OCI-LY1 (cell line): ENCODE measurements around the gene PIANP.
A peak's percentile ranks its signal among the peaks of the same experiment; 100 is the strongest.

Experiments
- H2AFZ ChIP-seq: fragments of 200-600 bp; sonication (generic), shearing (Covaris generic); 2 replicates; pipeline ENCODE4 v1.6.0; 2014; ENCODE audit warnings: antibody characterized with exemption, mild to moderate bottlenecking, low read length
- H3F3A ChIP-seq: fragments of 200-600 bp; sonication (generic), shearing (Covaris generic); 2 replicates; pipeline ENCODE4 v1.6.0; 2014; ENCODE audit warnings: mild to moderate bottlenecking, antibody characterized with exemption, low read length, moderate library complexity; ENCODE audit not compliant: insufficient read depth
- H3K27ac ChIP-seq: fragments of 200-600 bp; sonication (generic); 2 replicates; pipeline ENCODE4 v1.5.1; 2014; ENCODE audit warnings: low read length, mixed run types, mild to moderate bottlenecking, low read depth; ENCODE audit not compliant: poor library complexity, severe bottlenecking
- H3K27me3 ChIP-seq: fragments of 200-600 bp; sonication (generic); 2 replicates; pipeline ENCODE4 v1.6.0; 2014; ENCODE audit warnings: antibody characterized with exemption, mild to moderate bottlenecking, low read length, moderate library complexity; ENCODE audit not compliant: insufficient read depth
- H3K36me3 ChIP-seq: fragments of 200-600 bp; sonication (generic); 2 replicates; pipeline ENCODE4 v1.6.1; 2014; ENCODE audit warnings: mild to moderate bottlenecking, antibody characterized with exemption, low read length, moderate library complexity, mixed read lengths; ENCODE audit not compliant: insufficient read depth
- H3K4me1 ChIP-seq: fragments of 200-600 bp; sonication (generic); 2 replicates; pipeline ENCODE4 v1.5.1; 2014; ENCODE audit warnings: mild to moderate bottlenecking, low read length, moderate library complexity; ENCODE audit not compliant: insufficient read depth, severe bottlenecking
- H3K4me2 ChIP-seq: fragments of 200-600 bp; sonication (generic), shearing (Covaris generic); 2 replicates; pipeline ENCODE4 v1.6.1; 2014; ENCODE audit warnings: low read length
- H3K4me3 ChIP-seq: fragments of 200-600 bp; sonication (generic); 2 replicates; pipeline ENCODE4 v1.5.1; 2014; ENCODE audit warnings: low read length, low read depth, mild to moderate bottlenecking, mixed read lengths; ENCODE audit not compliant: poor library complexity, severe bottlenecking
- H3K79me2 ChIP-seq: fragments of 200-600 bp; shearing (Covaris generic); 2 replicates; pipeline ENCODE4 v1.6.1; 2016; ENCODE audit warnings: mixed run types, low read length, mixed read lengths; ENCODE audit not compliant: insufficient read depth
- H3K9ac ChIP-seq: fragments of 200-600 bp; sonication (generic), shearing (Covaris generic); 2 replicates; pipeline ENCODE4 v1.6.1; 2014; ENCODE audit warnings: mild to moderate bottlenecking, low read length, mixed read lengths
- H3K9me2 ChIP-seq: fragments of 200-600 bp; sonication (generic), shearing (Covaris generic); 2 replicates; pipeline ENCODE4 v1.6.1; 2014; ENCODE audit warnings: low read depth, mild to moderate bottlenecking, low read length, mixed read lengths
- H3K9me3 ChIP-seq: fragments of 200-600 bp; shearing (Covaris generic); 2 replicates; pipeline ENCODE4 v1.6.1; 2014; ENCODE audit warnings: low read length, mixed read lengths
- H4K20me1 ChIP-seq: fragments of 200-600 bp; sonication (generic), shearing (Covaris generic); 2 replicates; pipeline ENCODE4 v1.6.0; 2016; ENCODE audit warnings: mild to moderate bottlenecking, low read length; ENCODE audit not compliant: insufficient read depth
- EZH2 ChIP-seq: fragments of 200-600 bp; sonication (generic), shearing (Covaris generic); IDR thresholded peaks from 2 replicates; pipeline ENCODE4 v1.8.0; 2017; ENCODE audit warnings: borderline replicate concordance, mixed run types, mild to moderate bottlenecking, antibody characterized with exemption, low read length, moderate library complexity, mixed read lengths
- TF ChIP-seq, protein P1 (sequence below): fragments of 200-600 bp; sonication (generic), shearing (Covaris generic); IDR thresholded peaks from 2 replicates; pipeline ENCODE4 v1.5.1; 2017; ENCODE audit warnings: mild to moderate bottlenecking, antibody characterized with exemption, low read length, moderate library complexity, mixed read lengths

Gene PIANP

DNA sequence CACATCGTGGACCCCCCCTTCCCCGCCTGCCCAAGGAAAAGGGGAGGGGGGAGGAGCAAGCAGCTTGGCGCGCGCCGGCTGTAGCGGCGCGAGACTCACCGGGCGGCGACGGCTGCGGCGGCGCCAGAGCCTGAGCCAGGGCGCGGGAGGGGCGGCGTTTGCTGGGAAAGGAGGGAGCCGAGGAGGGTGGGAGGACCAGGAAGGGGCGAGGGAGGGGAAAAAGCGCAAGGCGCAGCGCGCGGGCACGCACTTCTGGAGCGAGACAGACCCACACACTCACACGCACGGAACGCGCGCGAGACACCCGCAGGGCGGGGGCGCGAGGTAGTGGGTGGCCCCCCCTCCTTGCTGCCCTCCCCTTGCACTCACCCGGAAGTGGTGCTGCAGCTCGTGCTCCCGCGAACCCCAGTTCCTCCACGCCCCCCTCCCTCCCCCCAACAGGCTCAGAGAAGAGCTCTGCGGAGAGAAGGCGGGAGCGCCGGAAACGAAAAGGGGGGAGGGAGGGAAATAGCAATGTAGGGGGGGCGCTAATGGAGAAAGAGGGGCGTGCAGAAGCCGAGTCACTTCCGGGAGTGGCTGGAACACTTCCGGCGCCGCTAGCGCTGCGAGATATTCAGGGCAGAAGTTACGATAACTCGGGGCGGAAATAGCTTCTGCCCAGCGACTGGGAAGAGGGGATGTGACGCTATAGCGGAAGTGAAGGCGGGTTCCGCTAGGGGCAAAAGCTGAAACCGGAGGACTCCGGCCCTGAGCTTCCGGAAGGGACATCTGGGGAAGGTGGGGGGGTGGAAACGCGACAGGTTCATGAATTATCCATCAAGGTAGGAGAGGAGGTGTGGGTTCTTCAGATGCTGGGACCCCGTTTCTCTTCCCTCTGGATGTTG is 11.4 kb downstream of the PIANP start, which contains the start of gene ZNF384:
TSS of gene ZNF384 (minus strand) at position 377 of the 884 bp plus-strand sequence. CDS start 9,855 bp downstream, outside the sequence.
- H4K20me1 ChIP-seq: no peaks in the 10 kb centered on the region
- TF ChIP-seq, protein P1, sequence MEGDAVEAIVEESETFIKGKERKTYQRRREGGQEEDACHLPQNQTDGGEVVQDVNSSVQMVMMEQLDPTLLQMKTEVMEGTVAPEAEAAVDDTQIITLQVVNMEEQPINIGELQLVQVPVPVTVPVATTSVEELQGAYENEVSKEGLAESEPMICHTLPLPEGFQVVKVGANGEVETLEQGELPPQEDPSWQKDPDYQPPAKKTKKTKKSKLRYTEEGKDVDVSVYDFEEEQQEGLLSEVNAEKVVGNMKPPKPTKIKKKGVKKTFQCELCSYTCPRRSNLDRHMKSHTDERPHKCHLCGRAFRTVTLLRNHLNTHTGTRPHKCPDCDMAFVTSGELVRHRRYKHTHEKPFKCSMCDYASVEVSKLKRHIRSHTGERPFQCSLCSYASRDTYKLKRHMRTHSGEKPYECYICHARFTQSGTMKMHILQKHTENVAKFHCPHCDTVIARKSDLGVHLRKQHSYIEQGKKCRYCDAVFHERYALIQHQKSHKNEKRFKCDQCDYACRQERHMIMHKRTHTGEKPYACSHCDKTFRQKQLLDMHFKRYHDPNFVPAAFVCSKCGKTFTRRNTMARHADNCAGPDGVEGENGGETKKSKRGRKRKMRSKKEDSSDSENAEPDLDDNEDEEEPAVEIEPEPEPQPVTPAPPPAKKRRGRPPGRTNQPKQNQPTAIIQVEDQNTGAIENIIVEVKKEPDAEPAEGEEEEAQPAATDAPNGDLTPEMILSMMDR: no peak
- no peak for TF ChIP-seq EZH2
- H3K27ac ChIP-seq: peak within 1 kb of the TSS; percentile 88
- H3K4me2 ChIP-seq: peak within 1 kb of the TSS; percentile 99
- H3K9me3 ChIP-seq: no peaks in the 10 kb centered on the region
- H3F3A ChIP-seq: no peaks in the 10 kb centered on the region; the same call in none of the 2 replicates
- peaks cover 33% of the 10 kb centered on the region for H3K36me3 ChIP-seq
- no peak within 1 kb of the TSS for H2AFZ ChIP-seq
- H3K9me2 ChIP-seq: no peaks in the 10 kb centered on the region
- peaks cover 51% of the 10 kb centered on the region for H3K79me2 ChIP-seq
- H3K9ac ChIP-seq: peak within 1 kb of the TSS; percentile 98
- peaks cover 35% of the 10 kb centered on the region for H3K4me1 ChIP-seq
- no peaks in the 10 kb centered on the region for H3K27me3 ChIP-seq
- peak within 1 kb of the TSS; percentile 96 for H3K4me3 ChIP-seq

- H3K9me3 ChIP-seq: no peaks in the 10 kb centered on the region
- peak overlapping the region; percentile 98 for H3K9ac ChIP-seq
- no peaks in the 10 kb centered on the region; the same call in none of the 2 replicates for H3F3A ChIP-seq
- H3K4me2 ChIP-seq: peak overlapping the region; percentile 99
- H3K79me2 ChIP-seq: peaks cover 57% of the 10 kb centered on the region
- H3K9me2 ChIP-seq: no peaks in the 10 kb centered on the region
- TF ChIP-seq, protein P1: no peak
- TF ChIP-seq EZH2: no peak
- peaks cover 35% of the 10 kb centered on the region for H3K4me1 ChIP-seq
- H3K27ac ChIP-seq: peak overlapping the region; percentile 88
- H3K4me3 ChIP-seq: peak overlapping the region; percentile 96
- H3K36me3 ChIP-seq: peaks cover 40% of the 10 kb centered on the region
- no peak overlapping the region for H2AFZ ChIP-seq
- no peaks in the 10 kb centered on the region for H4K20me1 ChIP-seq
- H3K27me3 ChIP-seq: no peaks in the 10 kb centered on the region
These were observed 12.0 kb downstream of the PIANP start for GRCh38 chr12:6688543-6688998.

- Histone ChIP-seq H3F3A (no peaks in the 10 kb centered on the region; the same call in none of the 2 replicates), H3K4me1 (peaks cover 30% of the 10 kb centered on the region), H3K9me2 (no peaks in the 10 kb centered on the region), H3K4me2 (no peak overlapping the region), H3K79me2 (peaks cover 80% of the 10 kb centered on the region), H3K4me3 (no peak overlapping the region), H3K36me3 (peaks cover 57% of the 10 kb centered on the region), H3K27me3 (no peaks in the 10 kb centered on the region), H4K20me1 (no peaks in the 10 kb centered on the region), H3K9me3 (no peaks in the 10 kb centered on the region), H3K9ac (no peak overlapping the region), H3K27ac (no peak overlapping the region), H2AFZ (no peak overlapping the region)
- TF ChIP-seq, protein P1: no peak
- TF ChIP-seq EZH2: no peak
These were observed 14.8 kb downstream of the PIANP start for GRCh38 chr12:6685814-6686213.
